ENCODE data around the gene MDFI. TPM values are rescaled to one million over a fixed set of nuclear protein-coding genes. Genes with fewer than 3 reads are reported as not detected.

Gene MDFI
- total RNA-seq, 1 donor from 2014 or later = 4.3 TPM

DNA sequence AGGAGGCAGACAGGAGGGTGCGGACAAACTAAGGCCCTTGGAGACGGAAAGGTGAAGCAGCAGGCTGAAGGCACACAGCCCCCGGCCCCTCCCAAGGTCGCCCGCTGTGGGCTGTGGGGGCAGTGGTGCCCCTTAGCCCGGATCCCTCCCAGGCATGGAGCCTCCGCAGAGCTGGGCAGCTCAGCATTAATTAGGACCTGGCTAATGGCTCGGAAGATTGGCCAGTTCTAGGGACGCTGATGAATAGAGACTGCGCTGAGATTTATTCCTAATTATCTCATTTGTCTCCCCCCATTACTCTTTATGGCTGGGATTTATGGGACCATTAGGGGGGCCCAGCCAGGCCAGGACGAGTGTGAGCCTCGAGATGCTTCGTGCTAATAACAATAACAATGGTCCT, 20.4 kb downstream of the MDFI start:
- intact Hi-C loops (cut with DNase I) = no loop called here
- no peak for DNase-seq (ENCODE audit: low spot score)

DNA sequence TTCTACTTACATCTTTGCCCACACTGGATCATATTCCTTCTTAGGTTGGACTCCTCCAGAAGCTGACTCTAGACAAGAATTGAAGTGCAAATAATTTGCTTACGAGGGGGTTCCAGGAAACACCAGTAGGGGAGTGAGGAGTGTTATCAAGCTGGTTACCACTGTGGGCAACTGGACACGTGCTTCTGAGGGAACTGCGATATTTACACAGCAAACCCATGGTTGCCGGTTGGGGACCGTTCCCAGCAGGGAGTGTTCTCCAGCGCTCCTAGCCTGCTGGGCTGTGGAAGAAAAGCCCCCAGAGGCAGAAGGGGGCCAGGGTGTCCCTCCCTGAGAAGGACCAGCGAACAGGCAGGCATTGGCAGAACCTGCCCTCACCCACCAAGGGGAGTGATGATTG, 21.7 kb downstream of the MDFI start:
- DNase-seq (ENCODE audit: low spot score) = no peak
- intact Hi-C loops (cut with DNase I) = no loop called here

GRCh38 chr6:41663568-41663967, 25.3 kb downstream of the MDFI start:
- DNase-seq (ENCODE audit: low spot score) = no peak
- intact Hi-C loops (cut with DNase I) = no loop called here

- intact Hi-C loops (cut with DNase I) = no loop called here
- DNase-seq (ENCODE audit: low spot score) = no peak
Measured at GRCh38 chr6:41664271-41664670, 26.0 kb downstream of the MDFI start.

DNA sequence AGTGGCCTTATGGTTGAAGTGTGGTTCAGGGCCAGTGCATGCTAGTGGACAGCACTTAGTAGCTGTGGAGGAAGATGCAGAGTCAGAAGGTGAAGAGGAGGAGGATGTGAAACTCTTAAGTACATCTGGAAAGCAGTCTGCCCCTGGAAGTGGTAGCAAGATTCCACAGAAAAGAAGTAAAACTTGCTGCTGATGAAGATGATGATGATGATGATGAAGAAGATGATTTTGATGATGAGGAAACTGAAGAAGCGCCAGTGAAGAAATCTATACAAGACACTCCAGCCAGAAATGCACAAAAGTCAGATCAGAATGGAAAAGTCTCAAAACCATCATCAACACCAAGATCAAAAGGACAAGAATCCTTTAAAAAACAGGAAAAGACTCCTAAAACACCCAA, 28.9 kb downstream of the MDFI start:
- intact Hi-C loops (cut with DNase I) = no loop called here
- DNase-seq (ENCODE audit: low spot score) = no peak

DNA sequence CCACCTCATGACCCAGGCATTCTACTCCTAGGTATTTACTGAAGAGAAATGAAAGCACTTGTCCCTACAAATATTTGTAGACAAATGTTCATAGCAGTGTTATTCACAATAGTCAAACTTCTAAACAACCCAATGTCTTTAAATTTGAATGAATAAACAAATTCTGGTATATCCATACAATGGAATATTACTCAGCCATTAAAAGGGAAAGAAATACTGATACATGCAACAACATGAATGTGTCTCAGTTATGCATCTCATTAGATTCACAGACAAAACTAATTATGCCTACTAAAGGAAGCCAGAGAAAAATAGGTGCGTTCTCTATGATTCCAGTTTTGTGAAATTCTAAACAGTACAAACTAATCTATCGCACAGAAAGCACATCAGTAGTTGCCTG, 30.7 kb downstream of the MDFI start:
- intact Hi-C loops (cut with DNase I) = no loop called here
- DNase-seq (ENCODE audit: low spot score) = no peak

GRCh38 chr6:41670703-41671360, 32.6 kb downstream of the MDFI start:
- DNase-seq (ENCODE audit: low spot score) = no peak
- intact Hi-C loops (cut with DNase I) = no loop called here

DNA sequence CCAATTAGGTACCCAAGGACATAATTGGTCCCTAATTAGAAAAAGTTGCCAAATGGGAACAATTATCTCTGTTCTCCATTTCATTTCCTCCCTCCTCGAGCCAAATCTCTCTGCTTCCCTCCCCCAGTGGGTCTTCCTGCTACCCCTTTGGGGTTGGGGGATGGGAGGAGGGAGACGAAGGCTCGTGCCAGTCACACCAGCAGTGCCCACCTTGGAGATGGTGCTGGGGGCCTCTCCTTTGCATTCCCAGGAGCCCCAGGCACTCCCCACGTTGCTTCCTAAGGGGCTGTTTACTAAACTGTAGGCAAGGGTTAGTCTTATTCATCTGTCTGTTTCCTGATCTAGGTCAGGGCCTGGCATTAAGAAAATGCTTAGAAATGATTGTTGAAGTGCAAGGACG, 33.1 kb downstream of the MDFI start:
- intact Hi-C loops (cut with DNase I) = no loop called here
- DNase-seq (ENCODE audit: low spot score) = no peak

- intact Hi-C loops (cut with DNase I) = no loop called here
- DNase-seq (ENCODE audit: low spot score) = no peak
Measured at GRCh38 chr6:41672016-41672415, 33.7 kb downstream of the MDFI start.

DNA sequence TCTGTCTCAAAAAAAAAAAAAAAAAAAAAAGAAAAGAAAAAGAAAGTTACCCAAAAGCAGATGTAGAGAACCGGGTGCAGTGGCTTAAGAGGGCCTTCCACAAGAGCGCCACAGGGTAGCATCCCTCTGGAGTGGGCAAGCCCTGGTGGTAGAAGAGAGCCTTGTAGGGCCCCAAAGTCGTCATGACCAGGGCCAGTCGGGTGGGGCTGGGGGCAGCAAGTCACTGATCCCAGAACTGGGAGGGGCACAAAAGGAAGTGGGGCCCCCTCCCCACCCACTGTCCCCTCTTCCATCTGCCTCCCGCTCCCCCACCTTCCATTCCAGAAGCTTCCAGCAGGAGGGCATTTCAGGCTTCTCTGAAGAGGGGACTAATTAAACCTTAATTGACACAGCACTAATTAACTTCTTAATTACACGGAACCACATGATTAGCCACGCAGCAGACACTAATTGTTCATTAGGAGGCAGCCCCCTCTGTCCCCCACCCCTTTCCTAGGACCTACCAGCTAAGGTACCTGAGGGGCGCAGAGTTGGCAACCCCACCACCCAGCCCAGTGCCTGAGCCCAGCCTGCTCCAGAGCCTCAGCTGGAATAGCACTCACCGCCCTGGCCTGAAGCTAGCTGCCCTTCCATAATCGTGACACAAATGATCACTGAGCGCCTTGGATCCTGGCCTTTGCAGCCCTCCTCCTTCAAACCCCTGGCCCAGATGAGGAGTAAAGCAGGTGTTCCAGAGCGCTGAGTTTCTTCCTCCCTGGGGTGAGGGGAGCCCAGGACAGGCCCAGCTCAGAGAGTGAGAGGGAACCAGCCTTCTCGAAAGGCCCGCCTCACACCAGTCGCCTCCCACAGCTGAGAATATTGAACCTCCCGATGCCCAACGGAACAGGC, 34.8 kb downstream of the MDFI start:
- DNase-seq (ENCODE audit: low spot score) = no peak
- intact Hi-C loops (cut with DNase I) = no loop called here

- intact Hi-C loops (cut with DNase I) = no loop called here
- no peak for DNase-seq (ENCODE audit: low spot score)
Measured at GRCh38 chr6:41673704-41674000, 35.4 kb downstream of the MDFI start.

DNA sequence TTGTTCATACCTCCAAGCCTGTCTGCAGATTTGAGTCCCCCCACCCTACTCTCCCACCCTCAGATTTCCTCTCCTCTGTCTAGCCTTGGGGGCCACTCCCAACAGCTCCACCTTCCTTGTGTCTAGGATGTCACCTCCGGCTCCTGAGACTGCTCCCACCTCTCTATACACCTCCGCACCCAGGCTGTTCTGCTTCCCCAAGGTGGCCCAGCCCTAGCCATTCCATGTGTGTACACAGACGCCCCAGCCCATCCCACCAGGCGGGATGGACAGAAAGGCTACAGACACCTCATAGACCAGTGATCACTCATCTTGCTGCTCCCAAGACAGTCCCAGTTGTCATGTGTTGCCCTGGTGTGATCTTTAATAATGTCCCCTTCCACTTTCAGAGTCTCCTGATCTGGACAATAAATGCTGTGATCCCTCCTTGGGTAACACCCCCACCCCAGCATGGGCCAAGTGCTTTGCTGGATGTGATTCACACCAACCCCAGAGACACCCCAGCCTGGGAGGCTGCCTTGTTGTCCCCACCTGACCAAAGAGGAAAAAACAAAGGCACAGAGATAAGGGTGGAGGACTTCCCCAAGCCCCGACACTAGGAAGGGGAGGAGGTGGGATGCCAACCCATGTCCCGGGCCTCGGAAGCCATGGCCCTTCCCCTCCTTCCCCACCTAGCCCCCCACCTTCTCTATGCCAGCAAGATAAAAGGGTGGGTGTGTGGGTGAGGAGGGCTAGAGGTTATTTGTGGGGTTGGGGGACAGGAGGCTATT, 36.1 kb downstream of the MDFI start:
- DNase-seq (ENCODE audit: low spot score) = no peak

DNA sequence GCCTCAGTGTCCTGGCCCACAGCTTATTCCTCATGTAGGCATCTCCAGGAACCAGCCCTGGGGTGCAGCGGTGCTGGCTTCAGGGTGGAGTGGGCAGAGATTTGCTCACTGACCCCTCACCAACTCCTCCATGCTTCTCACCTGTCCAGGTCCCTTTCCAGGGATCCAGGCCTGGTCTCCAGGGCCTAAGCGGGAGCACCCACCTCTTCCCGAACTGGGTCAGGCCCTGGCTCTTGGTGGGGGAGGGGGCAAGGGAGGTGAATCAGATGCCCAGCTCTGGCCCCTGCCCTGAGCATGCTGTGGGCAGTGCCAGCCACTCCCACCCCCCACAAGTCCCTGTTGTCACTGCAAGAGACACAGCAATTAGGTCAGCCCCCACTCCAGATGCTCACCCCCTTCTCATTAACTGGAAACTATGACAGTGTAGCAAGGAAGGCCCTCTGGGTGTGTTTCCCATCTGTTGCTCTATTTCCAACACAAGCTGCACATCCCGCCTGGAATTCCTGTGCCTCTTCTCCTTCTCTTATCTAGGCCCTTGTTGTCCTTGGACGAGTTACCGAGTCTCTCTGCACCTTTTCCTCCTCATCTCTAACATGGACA, 37.0 kb downstream of the MDFI start:
- DNase-seq (ENCODE audit: low spot score) = no peak
- intact Hi-C loops (cut with DNase I) = no loop called here

More for the DNA sequence above, 36.1 kb downstream of the MDFI start:
- intact Hi-C loops (cut with DNase I) = no loop called here

- DNase-seq (ENCODE audit: low spot score) = no peak
- intact Hi-C loops (cut with DNase I) = no loop called here
Measured at GRCh38 chr6:41675992-41676391, 37.7 kb downstream of the MDFI start.

DNA sequence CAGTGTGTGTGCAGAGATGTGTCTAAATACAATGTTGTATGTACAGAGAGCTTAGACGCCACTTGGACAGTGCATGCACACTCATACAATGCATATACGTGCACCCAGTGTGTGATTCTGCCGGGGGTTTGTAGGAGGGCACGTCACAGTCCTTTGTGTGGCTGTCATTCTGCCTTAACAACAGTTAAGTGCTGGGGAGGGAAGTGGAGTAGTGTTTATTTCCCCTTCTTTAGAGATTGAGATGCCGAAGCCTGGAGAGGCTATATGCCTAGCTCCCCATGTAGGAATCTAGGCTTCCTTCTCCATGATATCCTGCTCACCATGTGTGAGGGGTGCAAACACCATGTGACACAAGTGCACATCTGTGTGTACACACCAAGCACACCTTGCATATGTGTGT, 38.2 kb downstream of the MDFI start:
- DNase-seq (ENCODE audit: low spot score) = no peak
- intact Hi-C loops (cut with DNase I) = no loop called here

- intact Hi-C loops (cut with DNase I) = no loop called here
- no peak for DNase-seq (ENCODE audit: low spot score)
Measured at GRCh38 chr6:41677124-41677921, 39.1 kb downstream of the MDFI start.

DNA sequence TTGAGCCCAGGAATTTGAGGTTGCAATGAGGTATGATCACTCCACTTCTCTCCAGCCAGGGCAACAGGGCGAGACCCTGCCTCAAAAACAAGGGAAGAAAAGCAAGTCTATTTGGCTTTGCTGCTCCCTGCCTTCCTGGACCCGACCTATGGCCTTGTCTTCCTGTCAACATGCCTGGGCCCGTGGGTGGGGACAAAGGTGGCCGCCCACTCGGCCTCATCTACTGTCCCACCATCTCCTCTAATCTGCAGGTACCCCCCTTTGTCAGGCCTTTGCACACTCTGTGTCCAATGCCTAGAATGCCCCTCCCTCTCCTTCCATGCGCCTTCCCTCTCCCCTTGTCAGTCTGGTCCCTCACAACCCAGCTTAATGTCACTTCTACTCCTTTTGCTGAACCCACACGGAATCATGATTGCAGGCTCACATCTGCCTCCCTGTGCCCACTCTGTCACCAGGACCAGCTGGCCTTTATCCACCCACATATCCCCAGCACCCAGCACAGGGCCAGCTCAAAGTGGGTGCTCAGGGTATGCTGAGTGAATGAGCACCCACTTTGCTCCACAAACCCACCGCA, 40.3 kb downstream of the MDFI start:
- DNase-seq (ENCODE audit: low spot score) = no peak

GRCh38 chr6:41679696-41680095, 41.4 kb downstream of the MDFI start:
- no peak for DNase-seq (ENCODE audit: low spot score)
- intact Hi-C loops (cut with DNase I) = loop anchor here (5.0 kb wide), 1 partner anchor 222 kb away; no protein-coding TSS in a partner anchor

More for the DNA sequence above, 40.3 kb downstream of the MDFI start:
- intact Hi-C loops (cut with DNase I) = no loop called here

All from cardiac septum (tissue), 1 donor.